Left forelimb (tissue), 1 donor: ENCODE measurements around the gene OOSP4B.
"Not testable (repeated sequence)": the region's sequence is repeated elsewhere in the genome, so short reads cannot be mapped to it uniquely, and the experiment has no call there.

ENCODE experiments used
- DNase-seq: peaks from one replicate; pipeline ENCODE4 v3.0.0-alpha.2; 2018; ENCODE audit warnings: low spot score

The OOSP4B gene

DNA sequence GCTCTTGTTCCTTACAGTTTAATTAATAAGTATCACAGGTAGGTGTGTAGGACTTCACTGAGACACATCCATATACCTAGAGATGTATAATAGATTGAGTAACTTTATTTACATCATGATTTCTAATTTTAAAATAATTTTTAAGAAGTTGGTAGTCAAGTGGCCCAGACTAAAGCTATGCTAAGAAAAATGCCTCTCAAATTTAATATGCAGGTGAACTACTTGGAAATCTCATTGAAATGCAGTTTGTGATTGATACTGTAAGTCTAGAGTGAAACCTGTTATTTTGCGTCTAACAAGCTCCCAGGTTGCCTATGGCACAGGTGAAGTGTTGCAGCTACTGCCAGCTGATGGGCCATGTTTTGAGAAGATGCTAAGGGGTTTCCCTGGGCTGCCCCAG lies at the start of gene OOSP4B:
OOSP4B (plus strand) TSS at position 301 of the 400 bp plus-strand sequence.
- no peak for DNase-seq

DNA sequence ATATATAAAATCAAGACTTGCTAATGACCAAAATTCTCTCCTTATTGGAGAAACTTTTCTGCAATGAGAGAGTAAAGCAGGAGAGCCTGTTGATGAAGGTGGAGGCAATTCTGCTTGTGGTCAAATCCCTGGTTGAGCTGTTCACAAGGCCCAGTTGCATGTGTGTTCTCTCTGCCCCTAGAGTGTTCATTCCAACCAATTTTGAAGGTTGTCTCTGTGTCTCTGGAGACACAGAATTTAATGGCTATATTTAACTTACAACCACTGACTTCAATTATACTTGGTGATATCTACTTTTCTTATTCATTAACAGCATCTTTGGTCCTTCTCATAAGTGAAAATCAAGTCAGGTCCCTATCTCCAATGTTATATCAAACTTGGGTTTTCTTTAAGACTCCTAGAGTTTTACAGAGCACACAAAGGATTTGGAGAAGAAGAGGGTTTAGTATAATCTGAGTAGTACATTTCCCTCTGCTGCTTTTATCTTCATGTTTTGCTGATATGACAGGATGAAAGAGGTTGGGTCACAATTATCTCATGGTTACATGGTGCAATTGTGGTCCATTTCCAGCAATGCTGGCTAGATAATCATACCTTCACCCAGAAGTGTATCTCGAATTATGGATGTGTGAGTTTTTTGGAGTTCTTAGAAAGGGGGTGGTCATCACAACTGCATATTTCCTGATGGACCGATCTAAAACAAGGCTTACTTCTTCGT lies 49.1 kb upstream of the OOSP4B start:
- DNase-seq: no peak

DNA sequence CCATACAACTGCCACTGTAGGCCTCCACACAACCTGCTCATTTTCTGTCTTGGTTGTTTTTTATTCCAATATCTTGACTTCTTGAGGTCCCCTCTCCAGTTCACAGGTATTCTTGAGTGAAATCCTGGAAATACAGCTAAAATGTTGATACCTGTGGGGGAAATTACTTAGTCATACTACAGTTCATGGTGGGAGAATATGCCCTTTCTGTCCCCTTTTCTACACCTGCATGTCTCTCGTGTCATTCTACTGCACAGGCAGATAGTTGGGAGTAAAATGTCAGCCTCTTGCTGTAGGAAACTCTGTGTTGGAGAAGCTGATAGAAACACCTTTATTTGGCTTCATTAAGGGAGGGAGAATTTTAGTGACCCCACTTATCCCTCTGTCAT lies 48.6 kb upstream of the OOSP4B start:
- DNase-seq: no peak

DNA sequence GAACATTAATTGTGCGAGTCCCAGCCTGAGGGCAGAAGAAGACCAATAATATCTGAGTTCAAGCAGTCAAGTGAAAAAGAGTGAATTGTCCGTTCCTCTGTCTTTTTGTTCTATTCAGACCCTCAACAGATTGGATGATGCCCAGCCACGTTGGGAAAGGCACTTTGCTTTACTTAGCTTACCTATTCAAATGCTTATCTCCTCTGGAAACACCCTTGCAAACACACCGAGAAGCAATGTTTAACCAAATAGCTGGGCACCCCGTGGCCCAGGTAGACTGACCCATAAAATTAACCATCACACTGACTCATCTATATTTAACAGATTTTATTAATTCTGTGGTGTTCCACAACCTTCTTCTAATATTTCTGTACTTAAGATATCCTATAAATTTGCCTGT lies 43.9 kb upstream of the OOSP4B start:
- DNase-seq: no peak

DNA sequence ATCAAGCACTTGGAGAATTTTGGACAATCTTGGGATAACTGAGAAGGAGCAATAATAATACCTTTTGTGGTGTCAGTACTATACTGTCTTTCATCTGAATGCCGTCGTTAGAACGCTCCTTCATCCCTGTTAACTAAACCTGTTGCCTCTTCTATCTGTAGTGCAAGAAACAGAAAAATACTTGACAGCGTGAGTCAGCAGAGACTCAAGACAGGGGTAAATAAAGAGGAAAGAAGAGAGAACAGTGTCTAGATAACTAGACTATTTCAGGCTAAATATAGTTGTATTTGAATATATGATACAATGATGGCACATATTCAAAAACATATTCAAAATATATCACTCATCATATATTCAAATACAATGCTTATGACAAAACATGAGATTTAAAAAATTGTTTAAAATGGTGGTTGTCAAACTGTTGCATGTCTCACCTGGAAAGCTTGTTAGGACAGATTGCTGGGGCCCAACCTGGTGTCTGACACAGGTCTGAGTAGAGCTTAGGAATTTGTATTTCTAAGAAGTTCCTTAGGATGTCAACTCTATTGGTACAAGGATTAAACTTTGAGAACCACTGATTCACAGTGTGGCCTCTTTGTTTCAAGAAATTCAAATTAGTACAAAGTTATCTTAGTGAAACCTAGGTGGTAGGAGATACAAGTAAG lies 35.7 kb upstream of the OOSP4B start:
- DNase-seq: no peak

DNA sequence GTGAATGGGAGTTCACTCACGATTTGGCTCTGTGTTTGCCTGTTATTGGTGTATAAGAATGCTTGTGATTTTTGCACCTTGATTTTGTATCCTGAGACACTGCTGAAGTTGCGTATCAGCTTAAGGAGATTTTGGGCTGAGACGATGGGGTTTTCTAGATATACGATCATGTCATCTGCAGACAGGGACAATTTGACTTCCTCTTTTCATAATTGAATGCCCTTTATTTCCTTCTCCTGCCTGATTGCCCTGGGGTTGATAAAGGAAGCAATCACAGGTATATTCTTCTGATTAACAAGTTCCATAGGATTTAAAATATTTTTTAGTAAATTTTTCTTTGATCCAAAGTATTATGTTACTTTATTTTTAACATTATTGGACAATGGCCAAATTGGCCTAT lies 34.9 kb upstream of the OOSP4B start:
- DNase-seq: not testable (repeated sequence)

DNA sequence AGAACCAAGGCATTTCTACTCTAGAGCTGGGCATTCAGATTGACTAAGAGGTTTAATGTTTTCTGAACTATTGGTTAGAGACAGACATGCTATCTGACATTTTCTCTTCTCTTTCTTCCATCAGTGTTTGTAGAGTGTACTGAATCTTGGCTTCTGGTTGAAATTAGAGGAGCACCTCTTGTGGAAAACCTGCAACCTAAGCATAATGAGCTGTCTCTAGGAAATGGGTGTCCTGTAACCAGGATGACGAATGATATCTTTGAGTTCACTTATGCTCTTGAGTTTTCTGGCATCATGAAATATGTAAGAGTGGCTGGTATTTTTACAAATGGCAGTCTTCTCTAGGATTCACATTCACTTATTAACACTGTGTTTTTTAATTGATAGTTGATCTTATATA lies 33.8 kb upstream of the OOSP4B start:
- DNase-seq: no peak

DNA sequence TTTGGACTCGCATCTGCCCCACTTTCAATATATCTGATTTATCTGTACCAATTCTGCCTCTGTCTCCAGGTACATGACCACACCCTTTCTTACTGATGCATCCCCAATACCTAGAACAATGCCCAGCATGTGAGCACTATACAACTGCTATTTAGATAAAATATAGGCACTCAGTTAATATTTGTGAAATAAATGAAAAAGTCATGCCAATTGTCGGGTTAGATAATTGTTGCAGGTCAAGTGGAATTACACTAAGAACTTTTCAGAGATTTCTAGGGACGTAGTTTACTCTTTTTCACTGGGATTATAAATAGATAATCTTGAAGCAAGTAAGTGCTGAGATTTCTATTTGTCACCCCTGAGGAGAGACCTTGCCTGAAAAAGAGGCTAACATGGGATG lies 32.6 kb upstream of the OOSP4B start:
- no peak for DNase-seq

DNA sequence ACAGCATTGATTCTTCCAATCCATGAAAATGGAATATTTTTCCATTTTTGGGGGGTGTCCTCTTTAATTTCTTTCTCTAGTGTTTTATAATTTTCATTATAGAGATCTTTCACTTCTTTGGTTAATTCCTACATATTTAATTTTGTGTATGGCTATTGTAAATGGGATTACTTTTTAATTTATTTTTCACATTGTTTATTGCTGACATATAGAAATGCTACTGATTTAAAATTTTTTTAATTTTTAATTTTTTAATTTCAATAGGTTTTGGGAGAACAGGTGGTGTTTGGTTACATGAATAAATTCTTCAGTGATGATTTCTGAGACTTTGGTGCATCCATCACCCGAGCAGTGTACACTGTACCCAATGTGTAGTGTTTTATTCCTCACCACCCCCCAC lies 26.6 kb upstream of the OOSP4B start:
- no peak for DNase-seq

DNA sequence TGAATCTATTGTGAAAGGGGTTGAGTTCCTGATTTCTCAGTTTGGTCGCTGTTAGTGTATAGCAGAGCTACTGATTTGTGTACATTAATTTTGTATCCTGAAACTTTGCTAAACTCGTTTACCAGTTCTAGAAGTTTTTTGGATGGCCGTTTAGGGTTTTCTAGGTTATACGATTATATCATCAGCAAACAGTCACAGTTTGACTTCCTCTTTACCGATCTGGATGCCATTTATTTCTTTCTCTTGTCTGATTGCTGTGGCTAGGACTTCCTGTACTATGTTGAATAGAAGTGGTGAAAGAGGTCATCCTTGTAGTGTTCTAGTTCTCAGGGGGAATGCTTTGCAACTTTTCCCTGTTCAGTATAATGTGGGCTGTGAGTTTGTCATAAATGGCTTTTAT lies 24.6 kb upstream of the OOSP4B start:
- DNase-seq: no peak

DNA sequence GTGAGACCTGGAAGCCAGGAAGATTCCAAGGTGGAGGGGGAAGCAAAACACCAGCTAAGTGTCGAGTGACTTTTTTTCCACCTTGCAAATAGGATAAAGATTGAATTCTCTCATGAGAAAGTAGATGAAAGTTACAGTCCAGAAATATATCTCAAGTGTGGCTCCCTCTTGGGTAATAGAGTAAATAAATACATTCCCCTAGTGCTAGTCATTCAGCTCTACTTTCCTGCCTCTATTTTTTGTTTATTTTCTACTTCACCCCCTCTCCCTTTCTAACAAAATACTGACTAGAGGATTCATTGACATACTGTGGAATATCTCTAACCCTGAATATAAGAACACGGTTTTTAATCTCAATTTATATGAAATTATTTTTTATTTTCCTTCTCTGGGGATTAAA lies 19.2 kb upstream of the OOSP4B start:
- DNase-seq: no peak

DNA sequence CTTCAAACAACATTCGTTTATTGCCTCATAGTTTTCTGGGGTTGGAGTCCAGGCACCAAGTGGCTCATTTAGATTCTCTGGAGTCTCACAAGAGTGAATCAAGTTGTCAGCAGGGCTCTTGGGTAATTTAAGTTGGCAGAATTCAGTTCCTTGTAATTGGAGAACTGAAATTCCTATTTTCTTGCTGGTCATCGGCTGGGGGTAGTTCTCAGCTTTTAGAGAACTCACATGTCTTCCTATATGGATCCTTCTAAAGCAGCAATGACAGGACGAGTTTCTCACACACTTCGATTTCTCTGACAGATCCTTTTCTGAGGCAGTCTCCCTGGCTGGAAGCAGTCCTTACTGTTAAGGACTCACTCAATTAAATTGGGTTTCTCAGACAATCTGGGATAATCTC lies 17.3 kb upstream of the OOSP4B start:
- no peak for DNase-seq

DNA sequence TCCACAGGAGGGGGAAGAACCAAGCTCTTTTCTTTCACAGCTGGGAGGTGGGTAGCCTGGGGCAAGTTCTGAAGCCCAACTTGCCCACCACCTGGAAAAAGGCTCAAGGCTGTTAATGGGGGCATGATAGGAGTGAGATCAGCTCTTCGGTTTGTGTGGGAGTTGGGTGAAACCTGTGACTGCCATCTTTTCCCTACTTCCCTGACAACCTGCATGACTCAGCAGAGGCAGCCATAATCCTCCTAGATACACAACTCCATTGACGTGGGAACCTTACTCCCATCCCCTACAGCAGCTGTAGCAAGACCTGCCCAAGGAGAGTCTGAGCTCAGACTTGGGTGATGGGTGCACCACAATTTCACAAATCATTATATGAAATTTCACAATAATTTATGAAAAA lies 13.3 kb upstream of the OOSP4B start:
- DNase-seq: no peak

DNA sequence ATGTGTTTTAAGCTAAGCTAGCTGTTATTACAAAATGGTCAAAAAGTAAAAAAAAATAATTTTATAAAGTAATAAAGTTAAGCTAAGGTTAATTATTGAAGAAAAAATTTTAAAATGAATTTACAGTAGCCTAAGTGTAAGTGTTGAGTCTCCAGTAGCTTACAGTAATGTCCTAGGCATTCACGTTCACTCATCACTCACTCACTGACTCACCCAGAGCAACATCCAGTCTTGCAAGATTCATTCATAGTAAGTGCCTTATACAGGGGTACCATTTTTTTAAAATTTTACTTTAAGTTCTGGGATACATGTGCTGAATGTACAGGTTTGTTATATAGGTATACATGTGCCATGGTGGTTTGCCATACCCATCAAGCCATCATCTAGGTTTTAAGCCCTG lies 11.6 kb upstream of the OOSP4B start:
- DNase-seq: no peak

DNA sequence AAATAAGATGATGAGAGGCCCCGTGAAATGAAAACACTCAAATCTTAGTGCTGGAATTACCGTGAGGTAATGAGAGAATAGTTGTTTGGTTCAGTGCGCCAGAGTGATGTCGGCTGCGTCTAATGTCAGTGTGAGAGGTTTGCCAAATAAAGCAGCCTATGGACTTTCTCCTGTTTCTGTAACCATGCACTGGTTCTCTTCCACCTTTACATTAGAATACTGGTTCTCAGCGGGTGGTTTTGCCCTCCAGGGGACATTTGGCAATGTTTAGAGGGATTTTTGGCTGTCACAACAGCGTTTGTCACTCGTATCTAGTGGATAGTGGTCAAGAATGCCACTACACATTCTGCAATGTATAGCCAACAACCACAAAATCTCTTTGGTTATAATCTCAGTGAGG lies 1.1 kb downstream of the OOSP4B start:
- no peak for DNase-seq

DNA sequence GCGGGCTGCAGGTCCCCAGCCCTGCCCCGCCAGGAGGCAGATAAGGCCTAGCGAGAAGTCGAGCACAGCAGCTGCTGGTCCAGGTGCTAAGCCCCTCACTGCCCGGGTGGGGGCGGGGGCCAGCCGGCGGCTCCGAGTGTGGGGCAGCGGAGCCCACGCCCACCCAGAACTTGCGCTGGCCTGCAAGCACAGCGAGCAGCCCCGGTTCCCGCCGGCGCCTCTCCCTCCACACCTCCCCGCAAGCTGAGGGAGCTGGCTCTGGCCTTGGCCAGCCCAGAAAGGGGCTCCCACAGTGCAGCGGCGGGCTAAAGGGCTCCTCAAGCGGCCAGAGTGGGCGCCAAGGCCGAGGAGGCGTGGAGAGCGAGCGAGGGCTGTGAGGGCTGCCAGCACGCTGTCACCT lies 3.4 kb downstream of the OOSP4B start:
- not testable (repeated sequence) for DNase-seq

DNA sequence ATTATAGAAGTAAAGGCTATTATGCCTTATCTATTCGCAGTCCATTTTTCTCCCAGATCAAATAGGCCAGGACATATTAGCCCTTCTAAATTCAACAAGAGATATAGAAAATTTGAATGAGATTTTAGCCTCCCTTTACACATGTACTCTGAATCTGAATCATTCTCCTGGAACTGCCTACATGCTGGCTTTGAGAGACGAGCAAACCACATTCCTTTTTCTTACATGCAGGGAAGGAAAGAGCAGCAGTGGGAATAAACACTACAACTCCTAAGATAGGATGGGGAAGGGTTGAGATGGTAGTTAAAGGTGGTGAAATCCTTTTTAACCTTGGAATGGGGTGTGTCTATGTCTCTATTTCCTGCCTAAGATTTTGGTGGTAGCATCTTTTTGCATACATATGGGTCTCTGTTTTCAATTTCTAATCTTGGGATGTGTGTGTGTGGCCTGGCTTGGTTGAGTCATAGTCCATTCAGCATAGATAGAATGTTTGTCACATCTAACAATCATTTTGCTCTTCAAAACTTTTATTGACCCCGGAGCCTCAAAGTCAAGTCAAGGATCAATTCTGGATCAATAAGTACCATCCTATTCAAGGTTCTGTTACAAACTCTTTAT lies 12.1 kb downstream of the OOSP4B start:
- DNase-seq: no peak

DNA sequence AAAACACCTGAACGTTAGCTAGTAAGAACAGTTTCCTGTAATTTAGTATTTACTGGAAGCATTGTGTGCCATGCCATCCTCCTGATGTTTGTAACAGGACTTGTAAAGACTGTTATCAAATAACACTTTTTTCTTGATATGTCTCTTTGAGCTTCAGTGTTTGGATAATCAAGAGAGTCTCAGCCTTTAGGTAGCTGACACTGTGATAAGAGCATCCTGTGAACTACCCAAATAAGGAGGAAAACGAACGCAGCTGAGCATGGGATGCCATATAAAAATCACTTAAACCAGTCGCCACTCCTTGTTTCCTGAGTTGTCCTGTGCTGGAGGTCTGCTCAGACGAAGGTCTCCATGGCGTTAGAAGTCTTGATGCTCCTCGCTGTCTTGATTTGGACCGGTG lies 23.1 kb downstream of the OOSP4B start, which contains the start of gene OOSP2:
OOSP2 (plus strand) TSS at position 301 of the 400 bp plus-strand sequence; CDS start at position 352, 51 bp downstream.
- no peak for DNase-seq

DNA sequence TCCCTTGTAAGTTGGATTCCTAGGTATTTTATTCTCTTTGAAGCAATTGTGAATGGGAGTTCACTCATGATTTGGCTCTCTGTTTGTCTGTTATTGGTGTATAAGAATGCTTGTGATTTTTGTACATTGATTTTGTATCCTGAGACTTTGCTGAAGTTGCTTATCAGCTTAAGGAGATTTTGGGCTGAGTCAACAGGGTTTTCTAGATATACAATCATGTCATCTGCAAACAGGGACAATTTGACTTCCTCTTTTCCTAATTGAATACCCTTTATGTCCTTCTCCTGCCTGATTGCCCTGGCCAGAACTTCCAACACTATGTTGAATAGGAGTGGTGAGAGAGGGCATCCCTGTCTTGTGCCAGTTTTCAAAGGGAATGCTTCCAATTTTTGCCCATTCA lies 33.4 kb downstream of the OOSP4B start:
- DNase-seq: not testable (repeated sequence)

DNA sequence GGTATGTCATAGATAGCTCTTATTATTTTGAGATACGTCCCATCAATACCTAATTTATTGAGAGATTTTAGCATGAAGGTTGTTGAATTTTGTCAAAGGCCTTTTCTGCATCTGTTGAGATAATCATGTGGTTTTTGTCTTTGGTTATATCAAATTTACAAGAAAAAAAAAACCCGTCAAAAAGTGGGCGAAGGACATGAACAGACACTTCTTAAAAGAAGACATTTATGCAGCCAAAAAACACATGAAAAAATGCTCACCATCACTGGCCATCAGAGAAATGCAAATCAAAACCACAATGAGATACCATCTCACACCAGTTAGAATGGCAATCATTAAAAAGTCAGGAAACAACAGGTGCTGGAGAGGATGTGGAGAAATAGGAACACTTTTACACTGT lies 33.9 kb downstream of the OOSP4B start:
- not testable (repeated sequence) for DNase-seq

DNA sequence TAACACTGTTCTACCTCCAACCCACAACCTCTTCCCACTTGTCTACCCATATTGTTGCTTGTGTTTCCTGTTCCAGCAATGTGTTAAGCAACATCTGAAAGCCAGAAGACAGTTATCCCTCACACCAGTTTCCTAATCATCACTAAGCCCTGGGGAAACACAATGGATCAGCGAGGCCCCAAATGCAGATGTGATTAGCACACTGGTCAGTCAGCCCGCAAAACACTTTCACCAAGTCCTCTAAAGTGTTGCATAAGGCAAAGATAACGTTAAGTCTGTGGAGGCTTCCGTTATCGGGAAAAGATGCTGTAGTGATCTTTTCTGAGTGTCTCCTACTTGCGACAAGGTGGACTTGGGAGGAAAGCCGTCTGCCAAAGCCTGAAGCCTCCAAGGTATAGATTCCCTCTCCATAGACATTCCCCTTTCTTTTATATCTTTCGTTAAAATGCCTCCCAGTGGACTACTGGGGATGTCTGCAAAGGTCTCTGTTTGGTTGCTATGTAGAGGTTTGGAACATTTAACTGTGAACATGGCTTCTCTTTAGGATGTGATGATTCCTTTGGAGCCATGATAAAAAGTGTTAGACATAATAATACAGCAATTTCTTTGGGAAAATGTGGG lies 39.5 kb downstream of the OOSP4B start, which contains the start of gene MS4A3:
MS4A3 (plus strand) TSS at position 317 of the 621 bp plus-strand sequence. CDS start 4,496 bp downstream, outside the sequence.
- no peak for DNase-seq

DNA sequence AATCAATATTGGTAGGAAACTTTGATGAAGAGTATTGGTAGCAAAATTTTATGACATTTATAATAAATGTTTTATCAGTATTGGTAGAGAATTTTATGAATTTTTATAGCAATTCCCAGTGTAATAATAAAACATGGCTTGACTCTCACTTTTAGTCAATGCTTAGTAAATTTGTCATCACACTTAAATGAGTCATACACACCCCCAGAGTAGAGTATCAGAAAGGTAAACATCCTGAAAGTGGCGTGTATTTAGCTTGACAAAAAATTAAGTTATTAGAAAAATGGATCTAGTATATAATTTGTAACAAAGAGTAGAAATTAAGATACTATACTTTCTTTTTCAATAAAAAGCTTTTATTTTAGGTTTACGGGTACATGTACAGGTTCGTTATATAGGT lies 42.1 kb downstream of the OOSP4B start:
- DNase-seq: no peak
